ENCODE results near the gene RSRC1.
"Not testable (repeated sequence)": the region's sequence is repeated elsewhere in the genome, so short reads cannot be mapped to it uniquely, and the experiment has no call there.

Gene RSRC1, protein sequence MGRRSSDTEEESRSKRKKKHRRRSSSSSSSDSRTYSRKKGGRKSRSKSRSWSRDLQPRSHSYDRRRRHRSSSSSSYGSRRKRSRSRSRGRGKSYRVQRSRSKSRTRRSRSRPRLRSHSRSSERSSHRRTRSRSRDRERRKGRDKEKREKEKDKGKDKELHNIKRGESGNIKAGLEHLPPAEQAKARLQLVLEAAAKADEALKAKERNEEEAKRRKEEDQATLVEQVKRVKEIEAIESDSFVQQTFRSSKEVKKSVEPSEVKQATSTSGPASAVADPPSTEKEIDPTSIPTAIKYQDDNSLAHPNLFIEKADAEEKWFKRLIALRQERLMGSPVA

DNA sequence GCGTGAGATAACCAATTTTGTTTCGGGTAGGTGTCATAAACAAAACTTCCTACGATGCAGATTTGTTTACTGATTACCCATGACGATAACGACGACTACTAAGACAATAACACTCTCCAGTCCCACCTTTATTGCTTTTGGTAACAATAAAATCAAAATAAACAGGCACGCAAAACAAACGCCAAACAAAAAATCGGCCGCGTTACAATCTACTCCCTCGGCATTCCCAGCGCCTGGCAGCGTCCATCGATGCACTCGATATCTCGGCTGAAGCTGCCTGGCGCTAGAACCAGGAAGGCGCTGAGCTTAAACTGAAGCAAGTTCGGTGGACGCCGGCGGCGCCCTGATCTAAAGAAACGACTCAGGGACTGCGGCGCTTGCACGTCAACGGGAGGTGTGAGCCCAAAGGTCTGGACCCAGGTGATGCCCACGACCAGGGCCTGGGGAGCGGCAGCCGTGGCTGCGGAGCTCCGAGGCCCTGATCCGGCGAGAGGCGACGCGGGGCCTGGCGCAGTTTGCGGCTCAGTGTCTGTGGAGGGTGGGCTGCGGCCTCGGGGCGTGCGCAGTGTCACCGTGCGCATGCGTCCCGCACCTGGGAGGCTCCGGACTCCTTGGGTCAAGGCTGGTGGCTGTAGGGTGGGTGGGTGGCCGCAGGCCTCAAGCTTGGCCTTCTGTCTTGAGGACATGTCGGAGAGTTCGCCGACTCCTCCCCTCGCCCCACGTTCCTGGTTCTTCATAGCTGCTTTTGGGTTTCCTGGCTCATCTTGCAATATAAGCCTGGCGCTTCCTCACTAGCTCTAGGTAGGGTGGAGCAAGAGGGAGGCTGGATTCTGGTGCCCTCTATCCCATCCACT is at the start of gene RSRC1:
TSS of gene RSRC1 (plus strand) at position 286 of the 854 bp plus-strand sequence. CDS start 12,016 bp downstream, outside the sequence.
- TF ChIP-seq CTCF (conservative IDR thresholded peaks at IDR 0.05; ENCODE audit: low read depth, low read length), result no peak
- peak within 1 kb of the TSS; percentile 67 for H3K4me3 ChIP-seq (ENCODE audit: low read length)
- DNase-seq (ENCODE audit: low read depth), result peak; percentile 61

GRCh38 chr3:158065574-158065973 is 44.3 kb upstream of the RSRC1 start:
- DNase-seq (ENCODE audit: low read depth); H3K4me3 ChIP-seq (ENCODE audit: low read length): not testable (repeated sequence)

GRCh38 chr3:158072790-158073189 is 37.1 kb upstream of the RSRC1 start:
- H3K4me3 ChIP-seq (ENCODE audit: low read length), result no peak overlapping the region
- no peak for TF ChIP-seq CTCF (conservative IDR thresholded peaks at IDR 0.05; ENCODE audit: low read depth, low read length)
- DNase-seq (ENCODE audit: low read depth), result no peak

GRCh38 chr3:158074591-158074990 is 35.3 kb upstream of the RSRC1 start:
- no peak for TF ChIP-seq CTCF (conservative IDR thresholded peaks at IDR 0.05; ENCODE audit: low read depth, low read length)
- no peak overlapping the region for H3K4me3 ChIP-seq (ENCODE audit: low read length)
- no peak for DNase-seq (ENCODE audit: low read depth)

DNA sequence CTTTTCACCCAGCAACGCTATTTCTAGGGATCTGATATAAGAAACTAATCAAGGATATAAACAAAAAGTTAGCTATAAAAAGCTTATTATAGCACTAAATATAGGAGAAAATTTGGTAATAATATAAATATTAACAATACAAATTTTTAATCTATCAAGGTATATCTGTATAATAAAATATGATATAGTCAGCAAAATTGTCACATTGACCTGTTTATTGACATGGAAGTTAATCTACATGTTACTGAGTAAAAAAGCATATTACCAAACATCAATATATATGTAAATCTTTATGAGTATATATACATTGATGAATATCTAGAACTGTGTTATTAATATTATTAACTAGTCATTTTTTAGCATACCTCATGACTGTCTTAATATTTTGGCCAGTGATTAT is 30.3 kb upstream of the RSRC1 start:
- H3K4me3 ChIP-seq (ENCODE audit: low read length), result no peak overlapping the region
- DNase-seq (ENCODE audit: low read depth), result no peak
- no peak for TF ChIP-seq CTCF (conservative IDR thresholded peaks at IDR 0.05; ENCODE audit: low read depth, low read length)

DNA sequence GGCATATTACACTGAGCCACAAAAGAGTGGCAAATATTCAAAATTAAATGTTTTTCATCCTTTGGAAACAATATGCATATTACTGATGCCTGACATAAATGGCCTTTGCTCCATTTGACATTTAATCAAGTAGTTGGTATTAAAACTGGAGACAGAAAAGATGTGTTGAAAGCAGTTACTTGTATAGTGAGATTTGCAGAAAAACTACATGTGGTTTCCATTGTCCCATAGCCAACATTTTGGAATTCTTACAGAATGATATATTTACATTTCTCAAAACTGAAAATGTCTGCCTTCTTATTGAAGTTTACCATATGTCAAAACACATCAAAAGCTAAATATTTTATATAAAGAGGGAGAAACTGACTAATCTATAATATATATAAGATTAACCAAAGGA is 25.2 kb upstream of the RSRC1 start:
- DNase-seq (ENCODE audit: low read depth), result no peak
- no peak for TF ChIP-seq CTCF (conservative IDR thresholded peaks at IDR 0.05; ENCODE audit: low read depth, low read length)

GRCh38 chr3:158085358-158085757 is 24.5 kb upstream of the RSRC1 start:
- no peak overlapping the region for H3K4me3 ChIP-seq (ENCODE audit: low read length)
- TF ChIP-seq CTCF (conservative IDR thresholded peaks at IDR 0.05; ENCODE audit: low read depth, low read length), result no peak
- no peak for DNase-seq (ENCODE audit: low read depth)

More for the DNA sequence above, 25.2 kb upstream of the RSRC1 start:
- no peak overlapping the region for H3K4me3 ChIP-seq (ENCODE audit: low read length)

All from retinal pigment epithelial cell (primary cell).